Gastrocnemius medialis (tissue), 4 donors: Measurements from ENCODE around the gene NINJ2.

ENCODE experiments used
- POLR2A ChIP-seq, 2 donors: fragments of 450-650 bp; IDR thresholded peaks; one replicate each; pipeline ENCODE4 v1.6.1; 2017; ENCODE audit warnings: antibody characterized with exemption in 2 of 2, mild to moderate bottlenecking in 2 of 2, moderate library complexity in 2 of 2
- TF ChIP-seq, protein P1 (sequence below), 5 experiments: fragments of 450-650 bp in 3 of 5; fragments of 200-600 bp in 2 of 5; sonication (generic) in 2 of 5; IDR thresholded peaks in 4 of 5; conservative IDR thresholded peaks in 1 of 5; 1 replicate in 4 of 5; 2 replicates in 1 of 5; pipeline ENCODE4 v1.5.1; 2016 to 2019; ENCODE audit warnings: antibody characterized with exemption in 5 of 5, mild to moderate bottlenecking in 3 of 5, moderate library complexity in 3 of 5

DNA sequence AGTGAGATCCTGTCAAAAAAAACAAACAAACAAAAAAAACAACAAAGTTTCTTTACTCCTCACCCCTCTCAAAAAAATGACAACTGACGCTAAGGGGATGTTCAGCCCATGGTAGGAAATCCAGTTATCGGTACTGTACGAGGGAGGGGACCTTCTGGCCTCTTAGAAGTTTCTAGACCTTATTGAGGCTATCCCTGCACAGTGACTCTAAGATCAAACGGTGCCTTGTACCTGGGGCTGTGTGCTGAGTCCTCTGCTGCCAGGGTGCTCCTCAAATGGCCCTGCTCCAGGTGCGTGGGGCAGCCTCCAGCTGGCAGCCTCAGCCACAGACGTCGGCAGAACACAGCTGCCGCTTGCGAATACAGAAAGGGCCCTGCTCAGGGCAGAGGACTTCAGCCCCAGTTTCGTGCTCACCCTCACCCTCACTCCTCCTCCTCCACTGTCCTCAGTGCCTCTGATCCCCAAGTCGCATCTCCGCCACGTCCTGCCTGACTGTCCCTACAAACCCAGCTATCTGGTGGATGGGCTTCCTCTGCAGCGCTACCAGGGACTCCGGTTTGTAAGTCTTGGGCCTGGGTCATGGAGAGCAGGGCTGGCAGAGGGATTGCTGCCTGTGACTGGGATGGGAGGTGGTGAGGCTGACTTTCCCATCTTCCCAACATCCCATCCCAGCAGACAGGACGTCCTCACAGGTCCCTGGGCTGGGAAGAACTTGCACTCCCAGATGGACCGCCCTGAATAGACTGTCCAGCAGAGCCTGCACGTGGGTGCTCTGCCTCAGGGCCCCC is 112.6 kb downstream of the NINJ2 start:
- TF ChIP-seq, protein P1, sequence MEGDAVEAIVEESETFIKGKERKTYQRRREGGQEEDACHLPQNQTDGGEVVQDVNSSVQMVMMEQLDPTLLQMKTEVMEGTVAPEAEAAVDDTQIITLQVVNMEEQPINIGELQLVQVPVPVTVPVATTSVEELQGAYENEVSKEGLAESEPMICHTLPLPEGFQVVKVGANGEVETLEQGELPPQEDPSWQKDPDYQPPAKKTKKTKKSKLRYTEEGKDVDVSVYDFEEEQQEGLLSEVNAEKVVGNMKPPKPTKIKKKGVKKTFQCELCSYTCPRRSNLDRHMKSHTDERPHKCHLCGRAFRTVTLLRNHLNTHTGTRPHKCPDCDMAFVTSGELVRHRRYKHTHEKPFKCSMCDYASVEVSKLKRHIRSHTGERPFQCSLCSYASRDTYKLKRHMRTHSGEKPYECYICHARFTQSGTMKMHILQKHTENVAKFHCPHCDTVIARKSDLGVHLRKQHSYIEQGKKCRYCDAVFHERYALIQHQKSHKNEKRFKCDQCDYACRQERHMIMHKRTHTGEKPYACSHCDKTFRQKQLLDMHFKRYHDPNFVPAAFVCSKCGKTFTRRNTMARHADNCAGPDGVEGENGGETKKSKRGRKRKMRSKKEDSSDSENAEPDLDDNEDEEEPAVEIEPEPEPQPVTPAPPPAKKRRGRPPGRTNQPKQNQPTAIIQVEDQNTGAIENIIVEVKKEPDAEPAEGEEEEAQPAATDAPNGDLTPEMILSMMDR (IDR thresholded peaks at IDR 0.05 in 4 of 5, conservative IDR thresholded peaks at IDR 0.05 in 1 of 5) = no peak
- TF ChIP-seq POLR2A (IDR thresholded peaks at IDR 0.05) = no peak
